MM.1S (cell line): Measurements from ENCODE around the gene RSPH1.

Experiments used
- EZH2 ChIP-seq: fragments of 300-600 bp; sonication (generic); optimal IDR thresholded peaks from 2 replicates; pipeline ENCODE3; 2017; ENCODE audit warnings: low read depth, mild to moderate bottlenecking, antibody characterized with exemption, low read length, mixed read lengths
- EZH2phosphoT487 ChIP-seq: fragments of 300-600 bp; sonication (generic); IDR thresholded peaks from 2 replicates; pipeline ENCODE4 v1.6.1; 2018; ENCODE audit warnings: antibody characterized with exemption, low read length
- TF ChIP-seq, protein P1 (sequence below): fragments of 300-600 bp; sonication (generic); IDR thresholded peaks from 2 replicates; pipeline ENCODE4 v1.5.1; 2016; ENCODE audit warnings: antibody characterized with exemption, low read length, mixed read lengths

DNA sequence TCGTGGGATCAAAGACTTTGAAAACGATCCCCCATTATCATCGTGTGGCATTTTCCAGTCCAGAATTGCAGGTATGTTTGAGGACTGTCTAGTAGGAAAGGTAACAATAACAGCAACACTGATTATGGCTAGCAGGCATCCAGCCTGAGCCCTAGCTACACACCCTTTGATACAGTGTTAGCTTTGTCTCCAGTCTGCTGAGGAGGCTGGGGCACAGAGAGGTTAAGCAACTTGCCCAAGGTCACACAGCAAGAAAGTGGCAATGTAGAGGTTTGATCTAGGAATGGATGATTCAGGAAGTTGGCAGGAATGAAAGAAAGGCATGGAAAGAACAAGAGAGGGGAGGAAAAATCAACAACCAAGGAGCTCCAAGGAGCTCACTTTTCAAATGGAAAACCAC, 61.1 kb downstream of the RSPH1 start:
- TF ChIP-seq, protein P1, sequence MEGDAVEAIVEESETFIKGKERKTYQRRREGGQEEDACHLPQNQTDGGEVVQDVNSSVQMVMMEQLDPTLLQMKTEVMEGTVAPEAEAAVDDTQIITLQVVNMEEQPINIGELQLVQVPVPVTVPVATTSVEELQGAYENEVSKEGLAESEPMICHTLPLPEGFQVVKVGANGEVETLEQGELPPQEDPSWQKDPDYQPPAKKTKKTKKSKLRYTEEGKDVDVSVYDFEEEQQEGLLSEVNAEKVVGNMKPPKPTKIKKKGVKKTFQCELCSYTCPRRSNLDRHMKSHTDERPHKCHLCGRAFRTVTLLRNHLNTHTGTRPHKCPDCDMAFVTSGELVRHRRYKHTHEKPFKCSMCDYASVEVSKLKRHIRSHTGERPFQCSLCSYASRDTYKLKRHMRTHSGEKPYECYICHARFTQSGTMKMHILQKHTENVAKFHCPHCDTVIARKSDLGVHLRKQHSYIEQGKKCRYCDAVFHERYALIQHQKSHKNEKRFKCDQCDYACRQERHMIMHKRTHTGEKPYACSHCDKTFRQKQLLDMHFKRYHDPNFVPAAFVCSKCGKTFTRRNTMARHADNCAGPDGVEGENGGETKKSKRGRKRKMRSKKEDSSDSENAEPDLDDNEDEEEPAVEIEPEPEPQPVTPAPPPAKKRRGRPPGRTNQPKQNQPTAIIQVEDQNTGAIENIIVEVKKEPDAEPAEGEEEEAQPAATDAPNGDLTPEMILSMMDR, result no peak
- no peak for TF ChIP-seq EZH2
- no peak for TF ChIP-seq EZH2phosphoT487
